Stomach (tissue), 4 donors: ENCODE measurements around the gene MAD2L1BP.

Experiments used
- CTCF ChIP-seq, 7 experiments: fragments of 450-650 bp in 4 of 7; fragments of 200-600 bp in 3 of 7; sonication (generic) in 3 of 7; IDR thresholded peaks; one replicate each; pipeline ENCODE4 v1.5.1; 2016 to 2019; ENCODE audit warnings: antibody characterized with exemption in 7 of 7, control low read depth in 2 of 7, mild to moderate bottlenecking in 1 of 7
- POLR2A ChIP-seq, 4 donors: fragments of 450-650 bp; IDR thresholded peaks; one replicate each; pipeline ENCODE4 v1.6.1; 2016; ENCODE audit warnings: antibody characterized with exemption in 4 of 4, control low read depth in 2 of 4, mild to moderate bottlenecking in 1 of 4, moderate library complexity in 1 of 4

GRCh38 chr6:43622541-43622940, 13.1 kb upstream of the MAD2L1BP start:
- TF ChIP-seq CTCF (IDR thresholded peaks at IDR 0.05), result no peak
- TF ChIP-seq POLR2A (IDR thresholded peaks at IDR 0.05), result no peak
